HepG2 (cell line): ENCODE measurements around the gene GPBAR1. TPM values are rescaled to one million over a fixed set of nuclear protein-coding genes. Genes with fewer than 3 reads are reported as not detected.

Experiments used
- ARID5B ChIP-seq: IDR thresholded peaks from 2 replicates; pipeline ENCODE4 v1.4.0; 2020; ENCODE audit warnings: mild to moderate bottlenecking, missing genetic modification reagents
- BCL3 ChIP-seq: sonication (generic); formaldehyde crosslinking; IDR thresholded peaks from 2 replicates; pipeline ENCODE4 v1.5.1; 2020; ENCODE audit warnings: mild to moderate bottlenecking, missing genetic modification reagents, moderate library complexity
- CREB1 ChIP-seq, 2 experiments: fragments of 450-650 bp in 1 of 2; IDR thresholded peaks; 2 replicates each; pipeline ENCODE4 v1.6.1; 2016 to 2017; ENCODE audit warnings: control low read depth in 1 of 2, mild to moderate bottlenecking in 1 of 2, missing compliant biosample characterization in 1 of 2, missing genetic modification characterization in 1 of 2
- ELF3 ChIP-seq: IDR thresholded peaks from 2 replicates; pipeline ENCODE4 v1.6.1; 2016; ENCODE audit warnings: missing genetic modification reagents, missing compliant biosample characterization
- ETV6 ChIP-seq: sonication (generic); formaldehyde crosslinking; conservative IDR thresholded peaks from 2 replicates; pipeline ENCODE4 v1.4.0; 2020; ENCODE audit warnings: missing genetic modification reagents
- GATA4 ChIP-seq: sonication (generic); IDR thresholded peaks from 2 replicates; pipeline ENCODE4 v1.6.1; 2016; ENCODE audit warnings: antibody characterized with exemption, low read depth, borderline replicate concordance
- HIVEP1 ChIP-seq: sonication (generic); formaldehyde crosslinking; IDR thresholded peaks from 2 replicates; pipeline ENCODE4 v1.4.0; 2020; ENCODE audit warnings: mild to moderate bottlenecking, missing genetic modification reagents
- HOXD1 ChIP-seq: sonication (generic); formaldehyde crosslinking; IDR thresholded peaks from 2 replicates; pipeline ENCODE4 v1.5.0; 2020; ENCODE audit warnings: missing genetic modification reagents
- IKZF1 ChIP-seq: fragments of 450-650 bp; IDR thresholded peaks from 2 replicates; pipeline ENCODE4 v1.7.1; 2016
- JUN ChIP-seq: sonication (generic); formaldehyde crosslinking; IDR thresholded peaks from 2 replicates; pipeline ENCODE4 v1.4.0; 2020; ENCODE audit warnings: mild to moderate bottlenecking, missing genetic modification reagents
- KDM4B ChIP-seq: sonication (generic); formaldehyde crosslinking; IDR thresholded peaks from 2 replicates; pipeline ENCODE4 v1.4.0; 2020; ENCODE audit warnings: missing genetic modification reagents
- MAFF ChIP-seq: IDR thresholded peaks from 2 replicates; pipeline ENCODE4 v1.6.1; 2011; ENCODE audit warnings: low read depth, low read length, improper control_type of control experiment
- MED1 ChIP-seq: sonication (generic); formaldehyde crosslinking; IDR thresholded peaks from 2 replicates; pipeline ENCODE4 v1.4.0; 2020; ENCODE audit warnings: missing genetic modification reagents
- NFKB2 ChIP-seq: sonication (generic); formaldehyde crosslinking; IDR thresholded peaks from 2 replicates; pipeline ENCODE4 v1.4.0; 2020; ENCODE audit warnings: missing genetic modification reagents, borderline replicate concordance
- NR3C1 ChIP-seq: sonication (generic); formaldehyde crosslinking; IDR thresholded peaks from 2 replicates; pipeline ENCODE4 v1.4.0; 2020; ENCODE audit warnings: missing genetic modification reagents
- PCBP2 ChIP-seq: fragments of 200-400 bp; formaldehyde crosslinking; optimal IDR thresholded peaks from 2 replicates; pipeline ENCODE3; 2018; ENCODE audit warnings: low read length, low read depth; ENCODE audit not compliant: poor library complexity, severe bottlenecking
- RARA ChIP-seq: IDR thresholded peaks from 2 replicates; pipeline ENCODE4 v1.6.1; 2016; ENCODE audit warnings: missing genetic modification reagents, missing compliant biosample characterization
- RXRA ChIP-seq: sonication (generic); formaldehyde crosslinking; IDR thresholded peaks from 2 replicates; pipeline ENCODE4 v1.5.1; 2020; ENCODE audit warnings: missing genetic modification reagents
- SALL2 ChIP-seq: sonication (generic); formaldehyde crosslinking; IDR thresholded peaks from 2 replicates; pipeline ENCODE4 v1.8.1; 2023; ENCODE audit warnings: mild to moderate bottlenecking, missing genetic modification reagents, inconsistent platforms
- THYN1 ChIP-seq: sonication (generic); formaldehyde crosslinking; IDR thresholded peaks from 2 replicates; pipeline ENCODE4 v1.8.1; 2023; ENCODE audit warnings: low read depth, mild to moderate bottlenecking, moderate library complexity, missing genetic modification reagents, borderline replicate concordance
- ZNF205 ChIP-seq: IDR thresholded peaks from 2 replicates; pipeline ENCODE4 v1.6.1; 2018; ENCODE audit warnings: missing biosample characterization, missing genetic modification reagents
- ZNF263 ChIP-seq: sonication (generic); formaldehyde crosslinking; IDR thresholded peaks from 2 replicates; pipeline ENCODE4 v1.4.0; 2020; ENCODE audit warnings: missing genetic modification reagents
- ZNF772 ChIP-seq: sonication (generic); formaldehyde crosslinking; IDR thresholded peaks from 2 replicates; pipeline ENCODE4 v1.5.0; 2020; ENCODE audit warnings: mild to moderate bottlenecking, missing genetic modification reagents
- ZNF777 ChIP-seq: sonication (generic); formaldehyde crosslinking; IDR thresholded peaks from 2 replicates; pipeline ENCODE4 v1.4.0; 2020; ENCODE audit warnings: missing genetic modification reagents
- polyA plus RNA-seq, 8 experiments: library from polyadenylated mRNA; depleted of rRNA in 3 of 8; stranded (reverse) in 7 of 8; unstranded in 1 of 8; fragments of >200 nt; fragmentation: Illumina TruSeq in 4 of 8; extraction: Trizol in 4 of 8; gene quantifications; 2 replicates each; pipeline versions ENCODE4 v1.2.1 to v1.2.3, GENCODE V29; 2011 to 2016; ENCODE audit warnings: low read depth in 4 of 8, missing spikeins in 1 of 8, mixed read lengths in 1 of 8; ENCODE audit not compliant: insufficient read depth in 1 of 8
- total RNA-seq, 5 experiments: library from RNA; depleted of rRNA; stranded (reverse); fragments of >200 nt; fragmentation: Illumina TruSeq; extraction: Trizol; gene quantifications; 2 replicates each; pipeline ENCODE4 v1.2.3, GENCODE V29; 2016; ENCODE audit warnings: low read depth in 1 of 5
- TF ChIP-seq, protein P1 (sequence below): sonication (generic); formaldehyde crosslinking; IDR thresholded peaks from 2 replicates; pipeline ENCODE4 v1.5.0; 2020; ENCODE audit warnings: mild to moderate bottlenecking, missing genetic modification reagents, moderate library complexity

Gene GPBAR1
- total and polyA plus RNA-seq, 2 of the 13 experiments (the other 11 are each of a cell fraction or from before 2014, with no cell fraction given), result 0.05 to 0.09 TPM

DNA sequence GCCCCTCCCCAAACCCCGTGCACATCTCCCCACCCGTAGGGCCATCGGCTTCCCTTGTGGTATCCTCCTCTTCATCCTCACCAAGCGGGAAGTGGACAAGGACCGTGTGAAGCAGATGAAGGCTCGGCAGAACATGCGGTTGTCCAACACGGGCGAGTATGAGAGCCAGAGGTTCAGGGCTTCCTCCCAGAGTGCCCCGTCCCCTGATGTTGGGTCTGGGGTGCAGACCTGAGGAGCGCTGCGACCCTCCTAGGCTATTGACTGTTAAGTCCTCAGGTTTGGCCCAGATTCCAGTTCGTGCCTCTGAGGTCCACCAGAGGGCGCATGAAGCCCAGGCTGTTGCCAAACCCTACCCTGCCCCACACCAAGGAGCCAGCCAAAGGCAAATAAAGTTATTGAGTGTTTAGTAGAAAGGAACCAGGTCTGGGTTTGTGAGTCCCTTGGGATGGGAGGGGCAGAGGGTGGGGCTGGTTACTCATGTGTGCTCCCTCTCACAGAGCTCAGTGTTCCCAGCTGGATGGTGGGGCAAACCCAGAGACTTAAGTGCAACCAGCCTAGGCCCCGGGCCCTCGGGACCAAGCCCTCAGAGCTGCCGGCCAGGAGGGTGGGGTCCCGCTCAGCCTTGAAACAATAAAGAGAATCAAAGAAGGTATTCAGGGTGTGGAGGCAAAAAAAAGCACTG, 11.9 kb downstream of the GPBAR1 start (continued):
- TF ChIP-seq, protein P1, sequence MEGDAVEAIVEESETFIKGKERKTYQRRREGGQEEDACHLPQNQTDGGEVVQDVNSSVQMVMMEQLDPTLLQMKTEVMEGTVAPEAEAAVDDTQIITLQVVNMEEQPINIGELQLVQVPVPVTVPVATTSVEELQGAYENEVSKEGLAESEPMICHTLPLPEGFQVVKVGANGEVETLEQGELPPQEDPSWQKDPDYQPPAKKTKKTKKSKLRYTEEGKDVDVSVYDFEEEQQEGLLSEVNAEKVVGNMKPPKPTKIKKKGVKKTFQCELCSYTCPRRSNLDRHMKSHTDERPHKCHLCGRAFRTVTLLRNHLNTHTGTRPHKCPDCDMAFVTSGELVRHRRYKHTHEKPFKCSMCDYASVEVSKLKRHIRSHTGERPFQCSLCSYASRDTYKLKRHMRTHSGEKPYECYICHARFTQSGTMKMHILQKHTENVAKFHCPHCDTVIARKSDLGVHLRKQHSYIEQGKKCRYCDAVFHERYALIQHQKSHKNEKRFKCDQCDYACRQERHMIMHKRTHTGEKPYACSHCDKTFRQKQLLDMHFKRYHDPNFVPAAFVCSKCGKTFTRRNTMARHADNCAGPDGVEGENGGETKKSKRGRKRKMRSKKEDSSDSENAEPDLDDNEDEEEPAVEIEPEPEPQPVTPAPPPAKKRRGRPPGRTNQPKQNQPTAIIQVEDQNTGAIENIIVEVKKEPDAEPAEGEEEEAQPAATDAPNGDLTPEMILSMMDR, result peak; percentile 98
- TF ChIP-seq CREB1 (IDR thresholded peaks at IDR 0.05) (no peak), CREB1 (CRISPR knock-in tag; IDR thresholded peaks at IDR 0.05) (no peak), MED1 (peak; percentile 58; the same call in 1 of the 2 replicates), HOXD1 (CRISPR knock-in tag) (no peak), NFKB2 (CRISPR knock-in tag) (peak; percentile 34; the same call in 1 of the 2 replicates), NR3C1 (CRISPR knock-in tag) (no peak), ETV6 (CRISPR knock-in tag) (0 out of 2 replicates have a peak, but pooled peaks have one; percentile 22), ZNF205 (CRISPR knock-in tag) (peak; percentile 99), RARA (peak; percentile 17; the same call in 1 of the 2 replicates), KDM4B (CRISPR knock-in tag) (no peak), MAFF (no peak), ZNF772 (CRISPR knock-in tag) (no peak), ZNF777 (CRISPR knock-in tag) (peak; percentile 43; the same call in 1 of the 2 replicates), BCL3 (CRISPR knock-in tag) (peak; percentile 80; the same call in 1 of the 2 replicates), ARID5B (no peak), PCBP2 (no peak), ELF3 (CRISPR knock-in tag) (peak; percentile 14; the same call in 1 of the 2 replicates), SALL2 (CRISPR knock-in tag) (peak; percentile 84), HIVEP1 (CRISPR knock-in tag) (peak; percentile 72; the same call in 1 of the 2 replicates), IKZF1 (no peak), ZNF263 (peak; percentile 93), GATA4 (no peak), JUN (CRISPR knock-in tag) (no peak), THYN1 (CRISPR knock-in tag) (no peak), RXRA (CRISPR knock-in tag) (peak; percentile 52; the same call in 1 of the 2 replicates)
